Naive thymus-derived CD4-positive, alpha-beta T cell (primary cell): Measurements from ENCODE around the gene BPIFA2. TPM values are rescaled to one million over a fixed set of nuclear protein-coding genes. Genes with fewer than 3 reads are reported as not detected.

ENCODE experiments used
- ATAC-seq: fragments of 150-1000 bp; cut with Tn5 transposase; 2 replicates; pipeline ENCODE4 v1.10.0; 2021; ENCODE audit warnings: mild to moderate bottlenecking, moderate library complexity
- CTCF ChIA-PET: fragments of 350-600 bp; sonication (Branson Sonifier 250); formaldehyde crosslinking; loops from one replicate; lab custom pipeline; 2021; ENCODE audit warnings: antibody characterized with exemption; lab: Charles Lee
- POLR2A ChIA-PET: fragments of 350-600 bp; sonication (Branson Sonifier 250); formaldehyde crosslinking; loops from one replicate; lab custom pipeline; 2021; ENCODE audit warnings: antibody characterized with exemption, inconsistent platforms; lab: Charles Lee
- DNase-seq, 9 donors: peaks; one replicate each; pipeline versions ENCODE4 v3.0.0 to v3.0.0-alpha.2; 2020 to 2022; ENCODE audit warnings: mixed read lengths in 1 of 9
- H3K27ac ChIP-seq: one replicate; pipeline ENCODE4 v1.7.0; 2013; ENCODE audit warnings: mild to moderate bottlenecking, low read depth, low read length, moderate library complexity
- H3K27me3 ChIP-seq, 2 donors: one replicate each; pipeline ENCODE4 v1.7.0; 2013; ENCODE audit warnings: low read length in 2 of 2, mild to moderate bottlenecking in 2 of 2, moderate library complexity in 2 of 2; ENCODE audit not compliant: control insufficient read depth in 2 of 2, insufficient read depth in 2 of 2
- H3K36me3 ChIP-seq, 3 experiments: 1 replicate in 2 of 3; 2 replicates in 1 of 3; pipeline ENCODE4 v1.7.0; 2013; ENCODE audit warnings: low read length in 3 of 3, mild to moderate bottlenecking in 3 of 3, moderate library complexity in 1 of 3; ENCODE audit not compliant: insufficient read depth in 3 of 3, control insufficient read depth in 2 of 3
- H3K4me1 ChIP-seq, 2 donors: one replicate each; pipeline ENCODE4 v1.7.0; 2013; ENCODE audit warnings: low read length in 2 of 2, mild to moderate bottlenecking in 2 of 2, moderate library complexity in 1 of 2; ENCODE audit not compliant: control insufficient read depth in 2 of 2, insufficient read depth in 2 of 2
- H3K4me3 ChIP-seq: 2 replicates; pipeline ENCODE4 v1.7.0; 2013; ENCODE audit warnings: mild to moderate bottlenecking, low read length
- H3K9me3 ChIP-seq, 3 experiments: 1 replicate in 2 of 3; 2 replicates in 1 of 3; pipeline ENCODE4 v1.7.0; 2013; ENCODE audit warnings: low read length in 3 of 3; ENCODE audit not compliant: control insufficient read depth in 2 of 3
- H3K27ac Mint-ChIP-seq, 9 donors: one replicate each; pipeline ENCODE4 v1.8.0; 2020 to 2022; ENCODE audit warnings: mixed read lengths in 9 of 9, mild to moderate bottlenecking in 8 of 9, moderate library complexity in 5 of 9, inconsistent platforms in 2 of 9
- H3K27me3 Mint-ChIP-seq, 5 donors: one replicate each; pipeline ENCODE4 v1.8.0; 2021 to 2022; ENCODE audit warnings: mixed read lengths in 5 of 5, mild to moderate bottlenecking in 1 of 5
- H3K36me3 Mint-ChIP-seq, 5 donors: one replicate each; pipeline ENCODE4 v1.8.0; 2020 to 2022; ENCODE audit warnings: mixed read lengths in 5 of 5, mild to moderate bottlenecking in 3 of 5, inconsistent platforms in 1 of 5
- H3K4me1 Mint-ChIP-seq, 7 donors: one replicate each; pipeline ENCODE4 v1.8.0; 2020 to 2022; ENCODE audit warnings: mixed read lengths in 7 of 7, mild to moderate bottlenecking in 3 of 7, inconsistent platforms in 1 of 7
- H3K4me3 Mint-ChIP-seq, 10 donors: one replicate each; pipeline ENCODE4 v1.8.0; 2020 to 2022; ENCODE audit warnings: mild to moderate bottlenecking in 10 of 10, mixed read lengths in 10 of 10, moderate library complexity in 6 of 10, inconsistent platforms in 2 of 10
- H3K9me3 Mint-ChIP-seq, 11 donors: one replicate each; pipeline ENCODE4 v1.8.0; 2020 to 2022; ENCODE audit warnings: mixed read lengths in 11 of 11, mild to moderate bottlenecking in 4 of 11, inconsistent platforms in 1 of 11, moderate library complexity in 1 of 11
- intact Hi-C, 2 donors: fragments of 100-400 bp; cut with micrococcal nuclease; formaldehyde crosslinking; loops; one replicate each; pipeline ENCODE4 v1.15.1; 2023
- polyA plus RNA-seq, 2 donors: library from polyadenylated mRNA; unstranded; fragments of 300-500 nt; fragmentation: Illumina TruSeq; gene quantifications; one replicate each; pipeline ENCODE4 v1.2.3, GENCODE V29; 2021
- total RNA-seq, 6 experiments: library from RNA in 5 of 6; stranded (reverse) in 5 of 6; gene quantifications; 1 replicate in 5 of 6; 2 replicates in 1 of 6; pipeline ENCODE4 v1.2.3 and lab custom pipeline; 2021 to 2026

Gene BPIFA2
- total and polyA plus RNA-seq, 7 experiments from 2014 or later, result not detected

DNA sequence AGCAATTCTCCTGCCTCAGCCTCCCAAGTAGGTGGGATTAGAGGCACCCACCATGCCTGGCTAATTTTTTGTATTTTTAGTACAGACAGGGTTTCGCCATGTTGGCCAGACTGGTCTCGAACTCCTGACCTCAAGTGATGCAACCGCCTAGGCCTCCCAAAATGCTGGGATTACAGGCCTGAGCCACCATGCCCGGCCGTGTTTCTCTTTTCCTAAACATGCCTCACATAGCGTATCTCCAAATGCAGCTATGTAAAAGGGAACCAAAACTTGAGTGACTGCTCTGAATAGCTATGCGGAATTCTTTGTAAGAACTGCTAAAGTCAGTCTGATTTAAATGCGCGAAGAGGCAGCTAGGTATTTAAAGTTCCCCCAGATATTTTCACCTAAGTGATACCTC, 20.5 kb downstream of the BPIFA2 start:
- no peak overlapping the region for H3K4me3 ChIP-seq
- intact Hi-C loops, result no loop called here
- ChIA-PET POLR2A (no interaction called here), CTCF (no interaction called here)
- Mint-ChIP-seq H3K4me1 (peaks cover 0 to 6% (median 0%) of the 10 kb centered on the region in 7 donors), H3K27ac (no peak overlapping the region), H3K4me3 (no peak overlapping the region), H3K27me3 (peaks cover 0 to 7% (median 0%) of the 10 kb centered on the region in 5 donors), H3K9me3 (peaks cover 0 to 7% (median under 1%) of the 10 kb centered on the region in 11 donors), H3K36me3 (peaks cover 0 to 3% (median under 1%) of the 10 kb centered on the region in 5 donors)
- no peaks in the 10 kb centered on the region for H3K9me3 ChIP-seq
- DNase-seq, result no peak
- no peak overlapping the region for H3K27ac ChIP-seq
- no peaks in the 10 kb centered on the region for H3K4me1 ChIP-seq
- H3K27me3 ChIP-seq, result no peaks in the 10 kb centered on the region
- ATAC-seq, result no peak
- no peaks in the 10 kb centered on the region for H3K36me3 ChIP-seq

DNA sequence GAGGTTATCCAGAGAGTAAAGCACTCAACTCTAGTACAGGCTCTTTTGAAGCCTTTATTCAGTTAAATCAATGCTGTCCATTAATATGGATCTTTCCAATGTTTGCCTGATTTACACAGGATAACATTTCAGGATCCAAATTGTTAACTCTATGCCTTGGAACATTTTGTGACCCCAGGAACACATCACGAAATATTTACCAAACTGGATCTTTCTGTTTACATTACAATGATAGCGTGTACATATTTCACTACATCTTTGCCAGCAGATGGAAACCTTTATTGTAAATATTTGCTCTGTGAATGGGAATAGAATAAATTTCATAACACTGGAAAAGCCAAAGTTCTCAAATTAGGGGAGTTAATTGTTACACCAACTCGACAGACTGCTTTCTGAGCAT, 23.5 kb downstream of the BPIFA2 start:
- intact Hi-C loops, result no loop called here
- H3K27ac Mint-ChIP-seq, result no peak overlapping the region
- H3K36me3 ChIP-seq, result no peaks in the 10 kb centered on the region
- no peaks in the 10 kb centered on the region for H3K9me3 ChIP-seq
- H3K27me3 Mint-ChIP-seq, result peaks cover 0 to 8% (median 0%) of the 10 kb centered on the region in 5 donors
- no peak overlapping the region for H3K4me3 Mint-ChIP-seq
- no peak for DNase-seq
- H3K4me1 Mint-ChIP-seq, result peaks cover 0 to 16% (median 8%) of the 10 kb centered on the region in 7 donors
- CTCF ChIA-PET, result no interaction called here
- H3K9me3 Mint-ChIP-seq, result no peaks in the 10 kb centered on the region
- H3K27me3 ChIP-seq, result no peaks in the 10 kb centered on the region
- POLR2A ChIA-PET, result no interaction called here
- no peak for ATAC-seq
- no peak overlapping the region for H3K27ac ChIP-seq
- no peaks in the 10 kb centered on the region for H3K36me3 Mint-ChIP-seq
- no peak overlapping the region for H3K4me3 ChIP-seq
- H3K4me1 ChIP-seq, result no peaks in the 10 kb centered on the region

DNA sequence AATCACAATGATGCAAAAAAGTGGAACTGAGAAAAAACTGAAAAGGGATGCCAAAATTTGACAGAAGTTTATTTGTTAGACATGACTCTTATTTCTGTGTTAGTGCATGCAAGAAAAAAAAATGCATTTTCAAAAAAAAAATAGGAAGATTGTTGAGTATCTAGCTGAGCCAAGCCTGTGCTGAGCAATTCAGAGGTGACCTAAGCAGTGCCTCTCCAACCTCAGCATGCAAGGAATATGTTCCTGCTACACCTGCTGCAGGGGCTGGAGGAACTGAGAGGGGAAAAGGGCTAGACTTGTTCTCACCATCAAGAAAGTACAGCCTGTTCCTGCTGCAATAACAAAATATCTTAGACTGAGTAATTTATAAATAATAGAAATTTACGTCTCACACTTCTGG, 24.0 kb downstream of the BPIFA2 start:
- ChIA-PET POLR2A (no interaction called here), CTCF (no interaction called here)
- no peaks in the 10 kb centered on the region for H3K27me3 ChIP-seq
- H3K27ac ChIP-seq, result no peak overlapping the region
- intact Hi-C loops, result no loop called here
- no peaks in the 10 kb centered on the region for H3K36me3 Mint-ChIP-seq
- H3K4me1 Mint-ChIP-seq, result peaks cover 0 to 16% (median 8%) of the 10 kb centered on the region in 7 donors
- no peak overlapping the region for H3K4me3 Mint-ChIP-seq
- no peaks in the 10 kb centered on the region for H3K9me3 Mint-ChIP-seq
- no peaks in the 10 kb centered on the region for H3K4me1 ChIP-seq
- no peaks in the 10 kb centered on the region for H3K36me3 ChIP-seq
- H3K4me3 ChIP-seq, result no peak overlapping the region
- peaks cover 0 to 8% (median 0%) of the 10 kb centered on the region in 5 donors for H3K27me3 Mint-ChIP-seq
- H3K27ac Mint-ChIP-seq, result no peak overlapping the region
- ATAC-seq (no peak), DNase-seq (no peak)
- H3K9me3 ChIP-seq, result no peaks in the 10 kb centered on the region

DNA sequence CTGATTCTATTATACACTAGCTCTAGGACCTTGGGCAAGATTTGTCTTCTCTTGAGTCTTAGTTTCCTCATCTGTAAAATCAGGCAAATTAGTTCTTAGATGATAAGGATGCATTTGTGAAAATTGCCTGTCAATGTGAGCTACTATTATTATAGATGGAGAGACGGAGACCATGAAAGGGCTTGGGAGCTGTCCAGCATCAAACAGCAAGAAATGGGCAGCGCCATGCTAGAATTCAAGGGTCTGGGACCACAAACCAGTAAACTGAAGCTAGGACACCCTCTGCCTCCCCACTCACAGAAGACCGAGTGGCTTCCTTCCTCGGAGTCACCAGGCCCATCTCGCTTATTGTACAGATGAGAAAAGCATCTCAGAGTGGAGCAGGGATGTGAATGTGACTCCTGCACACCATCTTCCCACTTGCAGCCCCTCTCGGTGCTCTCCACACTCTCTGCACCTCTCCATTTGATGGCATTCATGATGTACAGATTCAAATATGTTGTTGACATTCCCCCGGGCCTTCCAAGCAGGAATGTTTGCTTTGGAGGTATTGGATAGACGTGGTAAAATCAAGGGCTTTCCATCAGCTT, 25.0 kb downstream of the BPIFA2 start:
- H3K4me3 Mint-ChIP-seq, result no peak overlapping the region
- peaks cover 0 to 8% (median 0%) of the 10 kb centered on the region in 5 donors for H3K27me3 Mint-ChIP-seq
- intact Hi-C loops, result no loop called here
- no peaks in the 10 kb centered on the region for H3K4me1 ChIP-seq
- no peaks in the 10 kb centered on the region for H3K36me3 ChIP-seq
- H3K36me3 Mint-ChIP-seq, result no peaks in the 10 kb centered on the region
- ATAC-seq (no peak), DNase-seq (no peak)
- H3K27ac ChIP-seq, result no peak overlapping the region
- H3K27ac Mint-ChIP-seq, result no peak overlapping the region
- H3K27me3 ChIP-seq, result no peaks in the 10 kb centered on the region
- ChIA-PET POLR2A (no interaction called here), CTCF (no interaction called here)
- no peak overlapping the region for H3K4me3 ChIP-seq
- no peaks in the 10 kb centered on the region for H3K9me3 ChIP-seq
- H3K9me3 Mint-ChIP-seq, result no peaks in the 10 kb centered on the region
- peaks cover 0 to 16% (median 8%) of the 10 kb centered on the region in 7 donors for H3K4me1 Mint-ChIP-seq

DNA sequence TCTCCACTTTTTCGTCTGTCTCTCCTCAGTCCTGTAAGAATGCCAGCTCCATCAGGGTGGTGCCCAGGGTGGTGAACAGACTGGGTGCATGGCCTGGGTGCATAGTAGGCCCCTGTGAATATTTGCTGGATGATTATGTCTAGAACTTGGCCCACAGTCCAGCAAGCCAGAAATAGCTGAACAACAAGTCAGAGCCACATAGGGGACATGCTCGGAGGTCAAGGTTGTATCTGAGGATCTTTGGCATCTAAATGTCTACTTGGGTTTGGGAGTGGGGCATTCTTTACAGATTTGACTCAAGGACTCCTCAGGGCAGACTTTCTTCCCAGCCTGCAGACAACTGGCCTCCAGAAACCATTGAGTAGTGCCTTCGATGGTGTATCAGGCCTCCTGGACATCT, 31.1 kb downstream of the BPIFA2 start:
- CTCF ChIA-PET, result no interaction called here
- intact Hi-C loops, result no loop called here
- no peaks in the 10 kb centered on the region for H3K27me3 ChIP-seq
- POLR2A ChIA-PET, result no interaction called here
- Mint-ChIP-seq H3K4me3 (no peak overlapping the region), H3K27me3 (peaks cover 0 to 32% (median 15%) of the 10 kb centered on the region in 5 donors), H3K36me3 (no peaks in the 10 kb centered on the region), H3K4me1 (peaks cover 0 to 10% (median 8%) of the 10 kb centered on the region in 7 donors), H3K27ac (no peak overlapping the region), H3K9me3 (no peaks in the 10 kb centered on the region)
- no peaks in the 10 kb centered on the region for H3K4me1 ChIP-seq
- no peak overlapping the region for H3K4me3 ChIP-seq
- DNase-seq (no peak), ATAC-seq (no peak)
- no peaks in the 10 kb centered on the region for H3K36me3 ChIP-seq
- H3K9me3 ChIP-seq, result no peaks in the 10 kb centered on the region
- H3K27ac ChIP-seq, result no peak overlapping the region

DNA sequence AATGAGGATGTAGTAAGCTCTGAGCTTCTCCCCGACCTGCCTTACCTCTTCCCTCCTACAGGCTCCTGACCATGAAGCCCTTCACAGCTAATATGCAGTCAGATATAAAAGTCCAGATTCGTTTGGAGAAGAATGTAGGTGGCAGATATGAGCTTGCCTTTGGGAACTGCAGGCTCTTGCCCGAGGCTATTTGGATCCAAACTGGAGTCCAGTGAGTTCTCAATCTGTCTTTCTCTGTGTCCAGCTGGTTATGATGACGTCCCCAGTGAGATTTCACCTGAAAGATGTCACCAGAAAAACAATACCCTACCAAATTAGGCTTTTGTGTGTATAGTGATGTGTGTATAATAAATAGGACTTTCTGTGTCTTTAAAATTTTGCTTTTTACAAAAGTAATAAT, 34.5 kb downstream of the BPIFA2 start:
- H3K4me1 Mint-ChIP-seq, result no peaks in the 10 kb centered on the region
- no peaks in the 10 kb centered on the region for H3K4me1 ChIP-seq
- peaks cover 0 to 3% (median 0%) of the 10 kb centered on the region in 11 donors for H3K9me3 Mint-ChIP-seq
- ChIA-PET POLR2A (no interaction called here), CTCF (no interaction called here)
- no peaks in the 10 kb centered on the region for H3K9me3 ChIP-seq
- H3K36me3 ChIP-seq, result no peaks in the 10 kb centered on the region
- DNase-seq (no peak), ATAC-seq (no peak)
- H3K27ac ChIP-seq, result no peak overlapping the region
- H3K27me3 Mint-ChIP-seq, result peaks cover 3 to 35% (median 30%) of the 10 kb centered on the region in 5 donors
- H3K27me3 ChIP-seq, result no peaks in the 10 kb centered on the region
- no peaks in the 10 kb centered on the region for H3K36me3 Mint-ChIP-seq
- no peak overlapping the region for H3K4me3 ChIP-seq
- no peak overlapping the region for H3K4me3 Mint-ChIP-seq
- intact Hi-C loops, result no loop called here
- H3K27ac Mint-ChIP-seq, result no peak overlapping the region

DNA sequence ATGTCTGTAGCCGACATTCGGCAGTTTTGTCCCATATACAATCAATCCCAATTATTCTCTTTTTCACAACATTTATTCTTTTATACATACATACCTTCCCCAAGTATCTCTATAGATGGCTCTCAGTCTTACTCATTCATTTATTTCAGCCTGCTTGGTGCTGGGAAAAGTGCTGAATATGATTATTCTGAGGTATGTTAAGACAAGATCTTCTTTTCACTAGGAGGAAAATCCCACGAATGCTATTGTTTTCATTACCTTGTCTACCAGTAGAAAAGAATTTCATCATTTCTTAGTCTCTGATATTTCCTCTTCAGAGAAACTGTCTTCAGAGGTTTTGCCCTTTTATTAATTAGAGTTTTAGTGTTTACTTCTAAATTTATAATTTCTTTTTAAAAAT, 35.5 kb downstream of the BPIFA2 start:
- Histone ChIP-seq H3K4me3 (no peak overlapping the region), H3K9me3 (no peaks in the 10 kb centered on the region)
- H3K27me3 Mint-ChIP-seq, result peaks cover 3 to 41% (median 36%) of the 10 kb centered on the region in 5 donors

More for the DNA sequence above, 35.5 kb downstream of the BPIFA2 start:
- Mint-ChIP-seq H3K4me3 (no peak overlapping the region), H3K9me3 (peaks cover 0 to 12% (median 0%) of the 10 kb centered on the region in 11 donors), H3K36me3 (no peaks in the 10 kb centered on the region), H3K4me1 (no peaks in the 10 kb centered on the region), H3K27ac (no peak overlapping the region)
- Histone ChIP-seq H3K4me1 (no peaks in the 10 kb centered on the region), H3K27ac (no peak overlapping the region), H3K36me3 (no peaks in the 10 kb centered on the region), H3K27me3 (no peaks in the 10 kb centered on the region)
- ChIA-PET POLR2A (no interaction called here), CTCF (no interaction called here)
- ATAC-seq (no peak), DNase-seq (no peak)
- intact Hi-C loops, result no loop called here
